Keratinocyte (primary cell): ENCODE data around the gene FAF2. TPM values are rescaled to one million over a fixed set of nuclear protein-coding genes. Genes with fewer than 3 reads are reported as not detected.

Source experiments
- DNase-seq: peaks from one replicate; pipeline ENCODE4 v3.0.0-alpha.2; 2011; ENCODE audit warnings: low read depth, missing footprints, low spot score
- FAIRE-seq: peaks from 2 replicates; lab custom pipeline; 2011; peaks lifted over from hg19 to GRCh38; lab: Jason Lieb, UNC
- H2AFZ ChIP-seq: 2 replicates; pipeline ENCODE4 v1.6.0; 2012; ENCODE audit warnings: low read length, control low read depth, inconsistent platforms; ENCODE audit not compliant: control insufficient read depth
- H3K27ac ChIP-seq: 2 replicates; pipeline ENCODE4 v1.5.1; 2011; ENCODE audit warnings: low read length; ENCODE audit not compliant: control insufficient read depth, insufficient read depth
- H3K27me3 ChIP-seq: 3 replicates; pipeline ENCODE4 v1.6.0; 2011; ENCODE audit warnings: low read length; ENCODE audit not compliant: control insufficient read depth, insufficient read depth; ENCODE audit errors: extremely low read depth
- H3K36me3 ChIP-seq, 2 experiments: 2 replicates in 1 of 2; 3 replicates in 1 of 2; pipeline ENCODE4 v1.5.1; 2011; ENCODE audit warnings: low read length in 2 of 2, mild to moderate bottlenecking in 1 of 2; ENCODE audit not compliant: control insufficient read depth in 2 of 2, insufficient read depth in 2 of 2; ENCODE audit errors: extremely low read depth in 1 of 2
- H3K4me1 ChIP-seq: 3 replicates; pipeline ENCODE4 v1.5.1; 2011; ENCODE audit warnings: low read length; ENCODE audit not compliant: control insufficient read depth, insufficient read depth; ENCODE audit errors: extremely low read depth
- H3K4me2 ChIP-seq: 3 replicates; pipeline ENCODE4 v1.6.0; 2011; ENCODE audit warnings: low read depth, low read length; ENCODE audit not compliant: control insufficient read depth, insufficient read depth; ENCODE audit errors: extremely low read depth
- H3K4me3 ChIP-seq, 3 experiments: fragments of 200-600 bp in 1 of 3; sonication (generic) in 1 of 3; 2 replicates in 2 of 3; 3 replicates in 1 of 3; pipeline ENCODE4 v1.5.1; 2011 to 2016; ENCODE audit warnings: low read length in 3 of 3, mild to moderate bottlenecking in 3 of 3, control low read depth in 2 of 3, inconsistent platforms in 1 of 3, low read depth in 1 of 3, mixed read lengths in 1 of 3, mixed run types in 1 of 3, moderate library complexity in 1 of 3; ENCODE audit not compliant: control insufficient read depth in 2 of 3, insufficient read depth in 2 of 3; ENCODE audit errors: extremely low read depth in 1 of 3
- H3K79me2 ChIP-seq: 2 replicates; pipeline ENCODE4 v1.6.0; 2012; ENCODE audit warnings: low read length; ENCODE audit not compliant: control insufficient read depth, insufficient read depth
- H3K9ac ChIP-seq: 3 replicates; pipeline ENCODE4 v1.6.0; 2011; ENCODE audit warnings: low read length; ENCODE audit not compliant: control insufficient read depth, insufficient read depth; ENCODE audit errors: extremely low read depth
- H3K9me1 ChIP-seq: 3 replicates; pipeline ENCODE4 v1.6.0; 2011; ENCODE audit warnings: low read length; ENCODE audit not compliant: control insufficient read depth, insufficient read depth; ENCODE audit errors: extremely low read depth
- H3K9me3 ChIP-seq: 2 replicates; pipeline ENCODE4 v1.5.1; 2012; ENCODE audit warnings: low read depth, low read length; ENCODE audit not compliant: control insufficient read depth
- H4K20me1 ChIP-seq: 3 replicates; pipeline ENCODE4 v1.6.0; 2011; ENCODE audit warnings: low read length; ENCODE audit not compliant: control insufficient read depth, insufficient read depth; ENCODE audit errors: extremely low read depth
- CTCF ChIP-seq, 3 experiments: IDR thresholded peaks in 1 of 3; conservative IDR thresholded peaks in 1 of 3; optimal IDR thresholded peaks in 1 of 3; 2 replicates in 2 of 3; 3 replicates in 1 of 3; pipeline versions ENCODE3 to v1.5.1; 2011; ENCODE audit warnings: low read length in 3 of 3, mild to moderate bottlenecking in 3 of 3, moderate library complexity in 2 of 3, control low read depth in 1 of 3, inconsistent platforms in 1 of 3; ENCODE audit not compliant: insufficient read depth in 2 of 3; ENCODE audit errors: extremely low read depth in 1 of 3
- EZH2 ChIP-seq: IDR thresholded peaks from one replicate; pipeline ENCODE4 v1.6.1; 2012; ENCODE audit warnings: inconsistent platforms, mild to moderate bottlenecking, low read length, moderate library complexity
- dilution Hi-C: fragments of 300-500 bp; cut with MboI; formaldehyde crosslinking; loops from one replicate; pipeline ENCODE4 v1.7.0; 2020; ENCODE audit warnings: low sequenced_read_pairs; ENCODE audit not compliant: extremely low pct_ligation_motif_present
- polyA plus RNA-seq, 5 experiments: library from polyadenylated mRNA; depleted of rRNA in 3 of 5; stranded (reverse) in 3 of 5; stranded (forward) in 1 of 5; unstranded in 1 of 5; fragments of >200 nt; gene quantifications; 1 replicate in 1 of 5; 2 replicates in 3 of 5; 3 replicates in 1 of 5; pipeline versions ENCODE4 v1.2.1 to v1.2.3, GENCODE V29; 2011 to 2012; ENCODE audit warnings: missing spikeins in 2 of 5, low read depth in 1 of 5, low replicate concordance in 1 of 5

The FAF2 gene
- polyA plus RNA-seq, 1 donor (not counting 4 experiments of a cell fraction or from before 2014, with no cell fraction given) = 52.9 TPM

DNA sequence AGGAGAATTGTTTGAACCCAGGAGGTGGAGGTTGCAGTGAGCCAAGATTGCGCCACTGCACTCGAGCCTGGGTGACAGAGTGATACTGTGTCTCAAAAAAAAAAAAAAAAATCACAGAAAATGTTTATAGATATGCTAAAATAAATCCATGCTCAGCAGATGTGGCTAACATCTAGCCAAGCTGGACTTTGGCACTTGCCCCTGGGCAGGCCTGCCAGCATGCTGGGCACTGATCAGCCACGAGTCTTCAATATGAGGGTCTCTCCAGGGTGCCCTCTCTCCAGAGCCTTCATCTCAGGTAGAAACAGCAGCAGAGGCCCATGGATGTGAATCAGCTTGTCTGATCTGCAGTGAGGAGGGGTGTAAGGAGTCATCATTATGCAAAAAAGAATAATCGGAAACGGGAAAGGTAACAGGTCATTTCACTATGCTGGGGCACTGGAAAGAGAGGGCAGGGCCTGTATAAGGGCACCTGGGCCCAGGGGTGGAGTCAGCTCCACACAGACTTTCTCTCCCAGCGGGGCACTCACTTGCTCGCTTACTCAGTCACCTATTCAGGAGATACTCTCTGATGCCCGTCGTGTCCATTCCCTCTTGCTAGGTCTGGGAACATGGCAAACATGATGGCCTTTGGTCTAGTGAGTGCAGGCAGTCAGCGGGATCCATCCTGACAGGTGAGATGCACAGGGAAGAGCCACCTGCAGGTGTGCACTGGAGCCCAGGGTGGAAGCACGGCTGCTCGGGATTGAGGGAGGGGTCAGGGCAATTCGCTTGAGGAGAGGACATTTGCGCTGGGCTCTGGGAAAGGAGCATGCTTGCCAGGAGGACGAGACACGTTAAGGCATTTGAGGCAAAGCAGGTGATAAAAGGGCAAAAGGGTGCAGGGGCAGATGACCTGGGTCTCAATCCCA lies 71.9 kb downstream of the FAF2 start:
- dilution Hi-C loops = no loop called here
- Histone ChIP-seq H2AFZ (no peak overlapping the region), H3K9ac (no peak overlapping the region), H3K4me2 (no peak overlapping the region), H3K4me1 (no peaks in the 10 kb centered on the region), H3K79me2 (no peaks in the 10 kb centered on the region), H3K36me3 (no peaks in the 10 kb centered on the region), H3K9me3 (no peaks in the 10 kb centered on the region), H3K27ac (no peak overlapping the region), H4K20me1 (no peaks in the 10 kb centered on the region), H3K9me1 (no peaks in the 10 kb centered on the region), H3K27me3 (no peaks in the 10 kb centered on the region), H3K4me3 (no peak overlapping the region)
- FAIRE-seq (no peak), DNase-seq (no peak)
- TF ChIP-seq CTCF (optimal IDR thresholded peaks at IDR 0.05 in 1 of 3, IDR thresholded peaks at IDR 0.05 in 1 of 3, conservative IDR thresholded peaks at IDR 0.05 in 1 of 3; ENCODE audit: extremely low read depth in 1 of 3, insufficient read depth in 2 of 3, low read length in 3 of 3) = no peak
- no peak for TF ChIP-seq EZH2

DNA sequence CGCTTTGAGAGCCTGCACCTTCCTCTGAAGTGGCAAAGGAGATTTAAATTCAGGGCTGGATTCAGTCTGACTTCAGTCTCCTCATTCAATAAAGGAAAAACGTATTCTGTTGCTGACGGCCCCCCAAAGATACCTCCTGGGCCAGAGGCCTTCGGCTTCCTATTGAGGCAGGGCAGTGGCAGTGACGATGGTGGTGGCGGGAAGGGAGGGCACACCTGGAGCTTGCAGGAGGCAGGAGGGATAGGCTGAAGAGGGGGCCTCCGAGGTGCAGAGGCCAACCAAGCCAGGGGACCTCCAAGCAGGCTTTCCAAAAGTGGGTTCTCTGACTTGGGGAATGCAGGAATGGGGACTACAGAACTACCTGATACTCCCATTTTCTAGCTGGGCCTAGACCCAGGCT lies 73.1 kb downstream of the FAF2 start:
- DNase-seq (no peak), FAIRE-seq (no peak)
- TF ChIP-seq EZH2 = no peak
- TF ChIP-seq CTCF (optimal IDR thresholded peaks at IDR 0.05 in 1 of 3, IDR thresholded peaks at IDR 0.05 in 1 of 3, conservative IDR thresholded peaks at IDR 0.05 in 1 of 3; ENCODE audit: extremely low read depth in 1 of 3, insufficient read depth in 2 of 3, low read length in 3 of 3) = no peak
- Histone ChIP-seq H3K4me2 (no peak overlapping the region), H3K9me3 (no peaks in the 10 kb centered on the region), H3K27ac (no peak overlapping the region), H4K20me1 (no peaks in the 10 kb centered on the region), H3K27me3 (no peaks in the 10 kb centered on the region), H3K4me1 (no peaks in the 10 kb centered on the region), H3K9me1 (no peaks in the 10 kb centered on the region), H2AFZ (no peak overlapping the region), H3K9ac (no peak overlapping the region), H3K36me3 (no peaks in the 10 kb centered on the region), H3K79me2 (no peaks in the 10 kb centered on the region), H3K4me3 (no peak overlapping the region)
- dilution Hi-C loops = no loop called here
